Stimulated activated CD4-positive, alpha-beta T cell treated with anti-CD3 and anti-CD28 coated beads, Interleukin-12 subunit alpha, Interleukin-12 subunit beta, amount 100 ng/mL, for 4 hours (primary cell): Measurements from ENCODE around the gene ROMO1.
A peak's percentile ranks its signal among the peaks of the same experiment; 100 is the strongest.
"Not testable (repeated sequence)": the region's sequence is repeated elsewhere in the genome, so short reads cannot be mapped to it uniquely, and the experiment has no call there.

Source experiments
- DNase-seq: peaks from one replicate; pipeline ENCODE4 v3.0.0-alpha.2; 2020

Gene ROMO1

DNA sequence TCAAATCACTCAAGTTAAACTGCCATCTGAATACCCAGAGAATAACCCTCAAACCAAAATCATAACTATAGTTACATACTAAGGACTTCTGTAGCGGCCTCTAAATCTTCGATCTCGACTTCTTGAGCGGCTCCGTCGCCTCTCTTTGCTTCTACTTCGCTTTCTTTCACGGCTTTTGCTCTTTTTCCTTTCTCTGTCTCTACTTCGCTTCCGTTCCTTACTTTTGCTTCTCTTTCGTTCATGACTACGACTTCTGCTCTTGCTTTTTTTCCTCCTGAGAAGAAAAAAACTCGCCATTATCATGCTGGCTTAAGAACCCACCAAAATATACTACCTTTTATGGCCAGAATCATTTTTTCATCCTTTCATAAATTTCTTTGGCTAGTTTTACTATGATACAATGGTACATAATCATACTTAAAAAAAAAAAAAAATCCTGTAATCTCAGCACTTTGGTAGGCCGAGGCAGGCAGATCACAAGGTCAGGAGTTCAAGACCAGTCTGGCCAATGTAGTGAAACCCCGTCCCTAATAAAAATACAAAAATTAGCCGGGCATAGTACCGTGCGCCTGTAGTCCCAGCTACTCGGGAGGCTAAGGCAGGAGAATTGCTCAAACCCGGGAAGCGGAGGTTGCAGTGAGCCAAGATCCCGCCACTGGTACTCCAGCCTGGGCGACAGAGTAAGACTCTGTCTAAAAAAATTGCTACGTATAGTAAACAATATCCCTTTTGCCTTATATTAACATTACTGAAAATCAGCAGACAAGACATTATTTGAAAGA, 32.8 kb downstream of the ROMO1 start:
- DNase-seq, result no peak

DNA sequence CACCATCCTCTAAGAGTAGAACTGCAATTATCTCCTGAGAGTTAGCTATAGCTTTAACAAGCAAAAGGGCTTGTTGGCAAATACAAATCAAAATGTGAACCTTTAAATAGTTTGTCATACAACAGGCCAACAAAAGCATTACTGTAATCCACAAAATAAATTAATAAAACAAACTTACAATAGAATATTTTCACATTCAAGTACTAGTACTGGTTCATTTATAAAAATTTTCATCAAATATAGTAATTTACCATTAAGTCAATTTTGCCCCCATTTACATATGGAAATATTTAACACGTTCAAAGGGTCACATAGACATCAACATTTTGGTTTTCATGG, 33.4 kb downstream of the ROMO1 start:
- no peak for DNase-seq

DNA sequence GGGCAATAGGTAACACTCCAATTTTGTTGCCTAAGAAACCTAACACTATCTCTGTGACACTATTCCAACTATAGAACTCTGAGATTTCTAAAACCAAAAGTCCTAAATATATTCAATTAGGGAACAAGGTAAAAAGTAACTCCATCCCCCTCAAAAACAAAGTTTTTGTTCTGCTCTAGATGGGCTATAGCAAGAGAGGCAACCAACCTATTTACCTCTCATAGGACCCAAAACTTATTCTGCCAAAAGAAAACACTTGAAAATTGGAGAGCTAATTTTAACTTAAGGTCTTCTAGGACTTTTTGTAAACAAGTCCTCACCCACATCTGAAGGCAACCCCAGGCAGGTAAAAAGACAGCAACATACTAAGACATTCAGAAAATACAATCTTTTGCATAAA, 35.2 kb downstream of the ROMO1 start:
- no peak for DNase-seq

DNA sequence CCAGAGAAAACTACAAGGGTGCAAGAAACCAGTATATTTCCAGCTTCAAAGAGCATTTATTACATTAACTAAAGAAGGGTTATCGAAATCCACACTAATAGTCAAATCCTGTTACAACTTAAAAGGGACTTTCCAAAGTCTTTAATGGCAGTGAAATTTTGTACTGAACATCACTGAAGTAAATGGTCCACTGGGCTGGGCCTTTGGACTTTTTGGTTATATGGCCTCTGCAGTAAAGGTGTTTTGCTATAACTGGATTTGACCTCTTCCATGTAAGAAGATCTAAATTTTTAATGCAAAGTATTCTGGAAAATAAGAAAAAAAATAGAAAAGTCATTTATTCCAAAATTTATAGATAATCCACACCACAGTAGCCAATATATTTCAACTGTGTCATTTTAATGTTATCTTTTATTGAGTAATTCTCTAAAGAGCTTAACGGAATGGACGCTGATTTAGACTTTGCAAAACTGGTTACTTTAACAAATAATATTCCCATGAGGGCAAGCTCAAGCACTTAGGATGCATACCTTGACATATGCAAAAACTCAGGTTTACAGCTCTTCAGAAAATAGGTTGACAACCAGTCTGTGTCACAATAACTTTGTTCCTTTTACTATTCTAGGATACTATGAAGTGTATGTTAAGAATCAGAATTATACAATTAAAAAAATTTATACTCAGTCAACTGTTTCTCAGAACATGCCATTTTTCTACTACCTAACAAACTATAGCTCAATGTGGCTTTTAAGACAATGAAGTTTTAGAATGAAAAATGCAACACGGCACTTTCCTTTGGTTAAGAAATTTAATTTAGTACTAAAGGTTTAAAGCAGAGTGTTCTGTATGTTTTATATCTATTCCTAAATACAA, 35.8 kb downstream of the ROMO1 start:
- DNase-seq, result no peak

DNA sequence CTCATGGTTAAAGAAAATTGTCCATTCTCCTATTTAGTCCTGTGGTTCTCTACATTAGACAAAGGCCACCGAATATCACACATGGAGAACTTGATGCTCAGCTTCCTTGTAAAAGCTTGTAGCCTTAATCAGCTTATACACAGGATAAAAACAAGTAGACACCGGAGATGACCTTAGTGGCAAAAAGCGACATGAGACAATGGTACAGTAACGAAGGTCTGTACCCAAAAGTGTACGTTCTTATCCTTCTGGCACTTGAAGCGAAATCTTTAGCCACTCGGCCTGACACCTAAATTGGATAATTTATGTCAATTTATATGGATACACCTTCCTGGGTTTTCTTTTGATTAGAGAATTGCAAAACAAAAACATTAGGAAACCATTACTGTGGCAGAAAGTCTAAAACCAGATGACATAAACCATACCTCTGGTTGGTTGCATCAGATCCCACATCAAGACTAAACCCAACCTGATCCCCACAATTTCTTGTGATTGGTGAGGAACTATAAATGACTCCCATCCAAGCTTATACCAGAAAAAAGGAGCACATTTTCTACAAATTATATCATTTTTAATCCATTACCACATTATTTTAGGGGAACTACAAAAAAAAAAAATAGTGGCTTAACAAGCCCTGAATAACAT, 36.7 kb downstream of the ROMO1 start:
- no peak for DNase-seq

DNA sequence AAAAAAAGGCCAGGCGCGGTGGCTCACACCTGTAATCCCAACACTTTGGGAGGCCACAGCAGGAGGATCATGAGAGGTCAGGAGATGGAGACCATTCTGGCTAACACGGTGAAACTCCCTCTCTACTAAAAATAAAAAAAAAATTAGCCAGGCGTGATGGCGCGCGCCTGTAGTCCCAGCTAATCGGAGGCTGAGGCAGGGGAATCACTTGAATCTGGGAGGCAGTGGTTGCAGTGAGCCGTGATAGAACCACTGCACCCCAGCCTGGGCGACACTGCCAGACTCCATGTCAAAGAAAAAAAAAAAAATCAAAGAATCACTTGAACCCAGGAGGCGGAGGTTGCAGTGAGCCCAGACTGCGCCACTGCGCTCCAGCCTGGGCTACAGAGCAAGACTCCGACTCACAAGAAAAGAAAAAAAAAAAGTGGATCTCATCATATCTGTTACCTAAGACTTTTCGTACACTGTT, 38.7 kb downstream of the ROMO1 start:
- no peak for DNase-seq

DNA sequence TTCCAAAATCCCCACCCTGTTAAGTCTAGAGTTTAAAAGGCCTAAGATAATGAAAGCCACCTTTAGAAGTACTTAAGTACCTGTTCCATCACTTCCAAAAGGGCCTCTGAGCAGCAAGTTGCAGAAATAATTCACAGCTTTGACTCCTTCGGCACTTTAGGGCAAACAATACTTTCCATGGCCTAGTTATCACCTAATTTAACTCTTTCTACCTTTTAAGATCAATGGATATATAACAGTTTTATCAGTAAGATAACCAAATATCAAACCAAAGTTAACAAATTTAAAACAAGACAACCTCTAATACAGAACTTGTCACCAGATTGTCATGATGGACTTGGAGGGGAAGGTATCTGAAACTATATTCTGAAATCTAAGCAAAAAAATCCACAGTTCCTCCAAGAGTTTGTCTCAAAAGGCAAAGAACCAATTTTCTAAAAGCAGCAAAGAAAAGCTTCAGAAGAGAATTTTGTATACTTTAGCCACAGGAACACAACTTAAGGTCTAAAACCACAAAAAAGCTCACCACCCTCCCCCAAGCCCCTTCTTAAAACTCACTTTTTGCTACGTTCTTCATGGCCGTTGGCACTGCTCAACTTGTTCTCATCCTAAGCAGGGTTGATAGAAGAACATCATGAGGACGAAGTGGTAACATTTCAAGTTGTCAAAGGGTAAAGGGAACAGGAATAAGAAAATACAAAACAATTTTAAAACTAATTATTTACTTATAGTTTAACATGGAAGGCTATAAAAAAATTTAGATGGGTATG, 39.4 kb downstream of the ROMO1 start:
- no peak for DNase-seq

DNA sequence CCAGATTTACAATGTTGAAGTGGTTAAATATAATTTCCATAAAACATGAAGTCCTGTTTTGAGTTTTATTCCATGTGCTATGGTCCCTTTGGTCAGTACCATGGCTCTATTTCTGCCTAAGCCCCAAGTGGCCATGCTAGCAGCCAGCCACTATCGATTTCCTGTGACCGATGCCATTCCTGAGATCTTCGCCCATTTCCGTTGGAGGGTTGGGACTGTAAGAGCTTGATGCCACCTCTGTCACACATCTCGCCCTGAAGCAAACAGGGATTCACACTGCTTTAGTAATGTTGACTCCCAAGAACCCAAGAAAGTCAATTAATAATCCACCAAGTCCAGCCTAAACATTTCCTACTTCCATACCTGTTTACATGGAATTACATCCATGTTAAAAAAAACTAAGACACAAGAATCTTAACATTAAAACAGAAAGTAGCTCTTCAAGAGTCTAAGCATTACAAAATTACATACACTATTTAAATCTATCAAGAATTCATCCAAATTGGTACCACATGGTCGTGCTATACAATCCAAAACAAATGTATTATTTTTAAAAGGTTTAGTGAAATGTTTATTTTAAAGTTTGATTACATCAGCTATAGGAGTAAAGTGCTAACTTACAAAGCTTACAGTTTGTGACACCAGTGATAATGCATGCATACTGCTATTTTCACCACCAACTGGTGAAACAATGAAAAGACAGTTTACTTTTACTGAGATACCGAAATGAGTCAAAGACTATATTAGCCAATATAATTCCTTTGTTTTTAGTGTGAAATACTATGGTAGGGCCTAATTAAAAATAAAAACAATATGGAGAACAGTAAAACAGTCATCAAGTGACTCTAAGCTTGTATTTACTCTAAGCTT, 40.3 kb downstream of the ROMO1 start:
- no peak for DNase-seq

DNA sequence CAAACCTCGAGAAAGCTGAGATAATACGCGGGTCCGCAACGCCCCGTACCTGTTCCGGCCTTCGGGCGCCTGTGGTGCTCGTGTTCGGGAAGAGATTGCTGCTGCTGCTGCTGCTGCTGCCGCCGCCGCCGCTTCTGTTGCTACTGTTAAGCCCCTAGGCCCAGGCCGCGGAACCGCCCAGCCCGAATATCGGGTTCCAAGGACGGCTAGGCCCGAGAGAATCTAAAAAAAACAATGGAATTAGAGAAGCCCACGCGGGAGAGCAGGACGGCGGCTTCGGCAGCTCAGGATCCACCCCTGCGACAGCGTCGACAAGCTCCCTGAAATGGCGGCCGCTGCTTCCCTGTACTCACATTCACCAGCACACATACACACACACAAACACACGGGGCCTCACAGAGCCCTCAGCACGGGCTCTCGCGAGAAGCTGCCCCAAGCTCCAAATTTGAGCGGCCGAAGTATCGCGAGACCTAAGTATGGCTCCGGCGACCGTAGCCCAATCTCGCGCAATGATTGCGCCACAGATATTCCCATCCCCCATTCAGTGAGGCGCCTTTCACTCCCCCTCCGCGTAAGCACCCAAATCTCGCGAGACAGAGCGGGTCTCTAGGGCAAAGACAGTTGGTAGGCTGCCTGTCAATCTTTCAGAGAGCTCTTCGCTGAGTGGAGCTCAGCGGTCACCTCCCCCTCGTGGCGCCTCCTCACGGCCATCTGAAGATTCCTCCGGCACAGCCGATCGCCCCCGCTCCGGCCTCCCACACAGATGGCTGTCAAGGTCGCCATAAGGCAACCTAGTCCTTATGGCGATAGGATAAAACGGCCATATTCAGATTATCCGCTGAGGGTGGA, 42.9 kb downstream of the ROMO1 start, which contains the start of gene RBM39:
Gene RBM39 (minus strand): TSS at position 369 of the 849 bp plus-strand sequence. CDS start 1,386 bp downstream, outside the sequence.
- peak; percentile 95 for DNase-seq

DNA sequence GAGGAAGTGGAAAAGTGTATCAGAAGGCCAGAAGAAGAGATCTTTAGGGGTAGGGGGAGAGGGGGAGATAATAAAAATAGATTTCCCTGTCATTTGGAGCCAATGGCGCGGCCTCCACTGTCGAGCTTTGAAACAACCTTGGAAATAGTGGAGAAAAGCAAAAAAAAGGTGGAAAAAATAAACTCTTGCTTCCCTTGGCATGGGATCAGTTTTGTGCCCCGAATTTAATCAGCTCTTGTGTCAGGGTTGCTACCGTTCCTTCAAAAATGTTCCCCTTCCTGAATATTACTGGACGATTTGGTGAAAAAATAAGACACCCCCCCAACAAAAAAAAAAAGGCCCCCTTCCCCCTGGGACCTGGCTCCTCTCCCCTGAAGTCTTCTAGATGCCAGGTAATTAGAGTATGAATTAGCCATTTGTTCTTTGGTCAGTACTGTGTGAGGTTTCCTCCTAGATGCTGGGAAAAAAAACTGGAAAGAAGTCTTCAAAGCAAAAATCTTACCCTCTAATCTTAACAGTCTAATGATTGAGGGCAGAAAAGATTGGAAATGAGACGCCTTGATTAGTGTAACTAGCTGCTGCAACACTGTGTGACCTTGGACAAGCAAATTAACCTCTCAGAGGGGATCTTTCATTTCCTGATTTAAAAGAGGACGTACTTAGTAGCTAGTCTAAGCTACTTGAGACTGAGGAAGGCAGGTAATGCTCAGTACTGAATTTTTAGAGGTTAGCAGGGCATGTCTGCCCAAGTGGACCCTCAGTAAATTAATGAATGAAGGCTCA, 43.7 kb downstream of the ROMO1 start:
- no peak for DNase-seq

DNA sequence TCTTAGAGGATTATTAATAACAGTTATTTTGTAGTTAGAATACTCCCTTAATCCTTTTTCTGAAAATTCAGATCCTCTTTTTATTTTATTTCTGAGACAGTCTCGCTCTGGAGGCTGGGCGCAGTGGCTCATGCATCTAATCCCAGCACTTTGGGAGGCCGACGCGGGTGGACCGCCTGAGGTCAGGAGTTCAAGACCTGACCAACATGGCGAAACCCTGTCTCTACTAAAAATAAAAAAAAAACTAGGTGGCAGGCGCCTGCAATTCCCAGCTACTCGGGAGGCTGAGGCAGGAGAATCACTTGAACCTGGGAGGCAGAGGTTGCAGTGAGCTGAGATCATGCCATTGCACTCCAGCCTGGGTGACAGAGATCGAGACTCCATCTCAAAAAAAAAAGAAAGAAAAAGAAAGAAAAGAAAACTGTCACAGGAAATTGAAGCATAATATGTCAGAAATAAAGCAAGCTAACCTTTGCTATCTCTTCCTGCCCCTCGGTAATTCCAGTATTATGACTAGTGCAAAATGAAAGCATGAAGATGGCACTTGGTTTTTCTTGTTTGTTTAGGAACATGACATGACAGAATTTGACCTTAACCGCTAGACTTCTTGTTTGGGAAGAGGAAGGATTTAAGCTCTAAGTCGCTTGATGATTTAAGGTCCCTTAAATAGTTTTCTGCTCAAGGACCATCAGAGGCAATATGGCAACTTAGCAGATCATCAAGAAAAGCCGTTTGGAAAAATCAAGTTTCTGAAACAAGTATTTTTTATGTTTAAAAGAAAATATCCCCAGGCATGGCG, 44.7 kb downstream of the ROMO1 start:
- no peak for DNase-seq

DNA sequence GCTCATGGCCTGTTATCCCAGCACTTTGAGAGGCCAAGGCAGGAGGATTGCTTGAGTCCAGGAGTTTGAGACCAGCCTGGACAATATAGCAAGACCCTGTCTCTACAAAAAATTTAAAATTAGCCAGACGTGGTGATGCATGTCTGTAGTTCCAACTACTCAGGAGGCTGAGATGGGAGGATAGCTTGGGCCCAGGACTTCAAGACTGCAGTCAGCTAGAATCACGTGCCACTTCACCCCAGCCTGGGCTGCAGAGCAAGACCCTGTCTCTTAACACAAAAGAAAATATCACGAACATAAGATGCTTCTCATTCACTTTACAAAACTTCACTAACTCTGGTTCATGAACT, 45.3 kb downstream of the ROMO1 start:
- DNase-seq, result not testable (repeated sequence)
